NK-92 treated with Interleukin-12 subunit alpha and Interleukin-12 subunit beta, amount 100 ng/mL, for 24 hours (cell line): ENCODE data around the gene NUP62CL.
"Not testable (repeated sequence)": the region's sequence is repeated elsewhere in the genome, so short reads cannot be mapped to it uniquely, and the experiment has no call there.

Experiments
- DNase-seq: peaks from one replicate; lab custom pipeline; 2025; lab: John Stamatoyannopoulos, UW

NUP62CL gene

GRCh38 chrX:107205770-107206696 is at the start of gene NUP62CL, which contains the start of gene DNAAF6:
TSS of gene NUP62CL (minus strand) at chrX:107206433. CDS start at chrX:107175146, 31,287 bp downstream.
TSS of gene DNAAF6 (plus strand) at chrX:107206611. CDS start at chrX:107212876, 6,265 bp downstream.
- DNase-seq = no peak

- no peak for DNase-seq
These were observed 22.2 kb upstream of the NUP62CL start for GRCh38 chrX:107228486-107228819.

GRCh38 chrX:107227780-107228485 is 21.7 kb upstream of the NUP62CL start:
- no peak for DNase-seq

- no peak for DNase-seq
These were observed 20.5 kb upstream of the NUP62CL start for GRCh38 chrX:107226757-107227156.

- DNase-seq = no peak
These were observed 7.2 kb upstream of the NUP62CL start for GRCh38 chrX:107213477-107213876.

GRCh38 chrX:107207943-107208342 is 1.7 kb upstream of the NUP62CL start:
- no peak for DNase-seq

- no peak for DNase-seq
These were observed 856 bp upstream of the NUP62CL start for GRCh38 chrX:107207089-107207488.

- DNase-seq = no peak
These were observed 448 bp upstream of the NUP62CL start for GRCh38 chrX:107206697-107207065.

GRCh38 chrX:107204068-107204605 is 2.1 kb downstream of the NUP62CL start:
- no peak for DNase-seq

GRCh38 chrX:107199491-107199890 is 6.7 kb downstream of the NUP62CL start:
- DNase-seq = no peak

GRCh38 chrX:107198074-107198473 is 8.2 kb downstream of the NUP62CL start:
- DNase-seq = not testable (repeated sequence)

- DNase-seq = no peak
These were observed 8.9 kb downstream of the NUP62CL start for GRCh38 chrX:107197319-107197718.

- no peak for DNase-seq
These were observed 34.7 kb downstream of the NUP62CL start for GRCh38 chrX:107171369-107172102.

- DNase-seq = no peak
These were observed 37.5 kb downstream of the NUP62CL start for GRCh38 chrX:107168712-107169111.

GRCh38 chrX:107168257-107168656 is 38.0 kb downstream of the NUP62CL start:
- no peak for DNase-seq

- DNase-seq = no peak
These were observed 38.9 kb downstream of the NUP62CL start for GRCh38 chrX:107167163-107167921.

- DNase-seq = not testable (repeated sequence)
These were observed 48.6 kb downstream of the NUP62CL start for GRCh38 chrX:107157618-107158017.

- DNase-seq = not testable (repeated sequence)
These were observed 50.4 kb downstream of the NUP62CL start for GRCh38 chrX:107155621-107156430.

- no peak for DNase-seq
These were observed 51.2 kb downstream of the NUP62CL start for GRCh38 chrX:107154787-107155620.

GRCh38 chrX:107153005-107153404 is 53.2 kb downstream of the NUP62CL start:
- DNase-seq = no peak
